ENCODE data around the gene RNASE13. TPM values are rescaled to one million over a fixed set of nuclear protein-coding genes. Genes with fewer than 3 reads are reported as not detected.

RNASE13 gene
- total and polyA plus RNA-seq, 4 donors: not detected

- TF ChIP-seq CTCF (IDR thresholded peaks at IDR 0.05; ENCODE audit: control extremely low read depth, extremely low read depth): no peak
- Histone ChIP-seq H3K36me3 (ENCODE audit: control insufficient read depth in 4 of 4, insufficient read depth in 4 of 4, low read length in 4 of 4) (peaks cover 22 to 32% (median 27%) of the 10 kb centered on the region in 4 donors), H3K9me3 (ENCODE audit: control insufficient read depth in 4 of 4, insufficient read depth in 3 of 4, low read length in 3 of 4) (no peaks in the 10 kb centered on the region), H3K9ac (ENCODE audit: insufficient read depth in 1 of 2, low read length in 2 of 2) (no peak overlapping the region), H3K27me3 (ENCODE audit: control insufficient read depth in 3 of 3, insufficient read depth in 3 of 3, low read length in 2 of 3) (no peaks in the 10 kb centered on the region), H3K4me1 (ENCODE audit: control insufficient read depth in 5 of 5, insufficient read depth in 5 of 5, low read length in 5 of 5) (peaks cover 0 to 2% (median 0%) of the 10 kb centered on the region in 5 donors), H3K4me3 (no peak overlapping the region), H3K27ac (ENCODE audit: low read depth in 1 of 2, low read length in 1 of 2) (no peak overlapping the region)
- WGBS, 2 donors: 76 to 89% methylated on average over 3 of the region's 3 CpGs
- ATAC-seq (ENCODE audit: insufficient read depth, low FRiP score): no peak
- DNase-seq: peak; percentile 58 to 78 (median 68)
Observed at GRCh38 chr14:20998139-20998538, 36.5 kb downstream of the RNASE13 start.

- DNase-seq: no peak
- no peaks in the 10 kb centered on the region for H3K27me3 ChIP-seq (ENCODE audit: control insufficient read depth in 3 of 3, insufficient read depth in 3 of 3, low read length in 2 of 3)
- H3K4me1 ChIP-seq (ENCODE audit: control insufficient read depth in 5 of 5, insufficient read depth in 5 of 5, low read length in 5 of 5): peaks cover 0 to 2% (median 0%) of the 10 kb centered on the region in 5 donors
- H3K4me3 ChIP-seq: no peak overlapping the region
- no peak overlapping the region for H3K9ac ChIP-seq (ENCODE audit: insufficient read depth in 1 of 2, low read length in 2 of 2)
- no peak for ATAC-seq (ENCODE audit: insufficient read depth, low FRiP score)
- no peak for TF ChIP-seq CTCF (IDR thresholded peaks at IDR 0.05; ENCODE audit: control extremely low read depth, extremely low read depth)
- H3K27ac ChIP-seq (ENCODE audit: low read depth in 1 of 2, low read length in 1 of 2): no peak overlapping the region
- no peaks in the 10 kb centered on the region for H3K9me3 ChIP-seq (ENCODE audit: control insufficient read depth in 4 of 4, insufficient read depth in 3 of 4, low read length in 3 of 4)
- WGBS, 2 donors: 73 to 80% methylated on average over 6 of the region's 6 CpGs
- H3K36me3 ChIP-seq (ENCODE audit: control insufficient read depth in 4 of 4, insufficient read depth in 4 of 4, low read length in 4 of 4): peaks cover 26 to 35% (median 31%) of the 10 kb centered on the region in 4 donors
Observed at GRCh38 chr14:20997564-20997963, 37.0 kb downstream of the RNASE13 start.

- no peak for TF ChIP-seq CTCF (IDR thresholded peaks at IDR 0.05; ENCODE audit: control extremely low read depth, extremely low read depth)
Observed at GRCh38 chr14:20997115-20997514, 37.5 kb downstream of the RNASE13 start.

GRCh38 chr14:20996521-20996920 lies 38.1 kb downstream of the RNASE13 start:
- TF ChIP-seq CTCF (IDR thresholded peaks at IDR 0.05; ENCODE audit: control extremely low read depth, extremely low read depth): no peak
- no peak overlapping the region for H3K4me3 ChIP-seq
- no peaks in the 10 kb centered on the region for H3K27me3 ChIP-seq (ENCODE audit: control insufficient read depth in 3 of 3, insufficient read depth in 3 of 3, low read length in 2 of 3)
- H3K9ac ChIP-seq (ENCODE audit: insufficient read depth in 1 of 2, low read length in 2 of 2): no peak overlapping the region
- DNase-seq (no peak), ATAC-seq (ENCODE audit: insufficient read depth, low FRiP score) (no peak)
- WGBS, 2 donors: 89 to 92% methylated on average over 14 of the region's 14 CpGs
- H3K9me3 ChIP-seq (ENCODE audit: control insufficient read depth in 4 of 4, insufficient read depth in 3 of 4, low read length in 3 of 4): no peaks in the 10 kb centered on the region
- peaks cover 30 to 38% (median 36%) of the 10 kb centered on the region in 4 donors for H3K36me3 ChIP-seq (ENCODE audit: control insufficient read depth in 4 of 4, insufficient read depth in 4 of 4, low read length in 4 of 4)
- H3K27ac ChIP-seq (ENCODE audit: low read depth in 1 of 2, low read length in 1 of 2): no peak overlapping the region
- H3K4me1 ChIP-seq (ENCODE audit: control insufficient read depth in 5 of 5, insufficient read depth in 5 of 5, low read length in 5 of 5): peaks cover 0 to 2% (median 0%) of the 10 kb centered on the region in 5 donors

More at GRCh38 chr14:20997115-20997514, 37.5 kb downstream of the RNASE13 start:
- no peak overlapping the region for H3K27ac ChIP-seq (ENCODE audit: low read depth in 1 of 2, low read length in 1 of 2)
- H3K9me3 ChIP-seq (ENCODE audit: control insufficient read depth in 4 of 4, insufficient read depth in 3 of 4, low read length in 3 of 4): no peaks in the 10 kb centered on the region
- no peak overlapping the region for H3K9ac ChIP-seq (ENCODE audit: insufficient read depth in 1 of 2, low read length in 2 of 2)
- peaks cover 0 to 2% (median 0%) of the 10 kb centered on the region in 5 donors for H3K4me1 ChIP-seq (ENCODE audit: control insufficient read depth in 5 of 5, insufficient read depth in 5 of 5, low read length in 5 of 5)
- WGBS, 2 donors: 55 to 78% methylated on average over 4 of the region's 4 CpGs
- DNase-seq (peak in 1 of 3 donors; percentile 46), ATAC-seq (ENCODE audit: insufficient read depth, low FRiP score) (no peak)
- H3K4me3 ChIP-seq: no peak overlapping the region
- no peaks in the 10 kb centered on the region for H3K27me3 ChIP-seq (ENCODE audit: control insufficient read depth in 3 of 3, insufficient read depth in 3 of 3, low read length in 2 of 3)
- peaks cover 27 to 38% (median 33%) of the 10 kb centered on the region in 4 donors for H3K36me3 ChIP-seq (ENCODE audit: control insufficient read depth in 4 of 4, insufficient read depth in 4 of 4, low read length in 4 of 4)
